HG03354 (cell line): ENCODE data around the gene TMCO4.
"Not testable (repeated sequence)": the region's sequence is repeated elsewhere in the genome, so short reads cannot be mapped to it uniquely, and the experiment has no call there.

Experiments
- ATAC-seq: cut with Tn5 transposase; IDR thresholded peaks from one replicate; pipeline ENCODE4 v1.9.1; 2021; ENCODE audit warnings: mild to moderate bottlenecking; ENCODE audit not compliant: unreplicated experiment, poor library complexity, severe bottlenecking

Gene TMCO4

GRCh38 chr1:19799230-19800075, at the start of gene TMCO4:
TSS of gene TMCO4 (minus strand) at chr1:19799916. CDS start at chr1:19780758, 19,158 bp downstream.
- ATAC-seq, result peak; percentile 63

GRCh38 chr1:19849307-19849706, 49.6 kb upstream of the TMCO4 start:
- not testable (repeated sequence) for ATAC-seq

DNA sequence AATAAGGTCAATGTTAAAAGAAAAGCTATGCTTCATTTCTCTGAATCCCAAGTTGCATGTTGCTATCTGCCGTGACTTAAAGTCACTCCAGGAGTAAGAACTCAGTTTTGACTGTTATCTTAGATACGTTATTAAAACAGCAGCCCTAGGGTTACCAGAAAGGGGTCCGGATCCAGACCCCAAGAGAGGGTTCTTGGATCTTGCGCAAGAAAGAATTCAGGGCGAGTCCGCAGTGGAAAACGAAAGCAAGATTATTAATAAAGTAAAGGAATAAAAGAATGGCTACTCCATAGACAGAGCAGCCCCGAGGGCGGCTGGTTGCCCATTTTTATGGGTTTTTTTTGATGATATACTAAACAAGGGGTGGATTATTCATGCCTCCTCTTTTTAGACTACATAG, 47.6 kb upstream of the TMCO4 start:
- ATAC-seq, result not testable (repeated sequence)

DNA sequence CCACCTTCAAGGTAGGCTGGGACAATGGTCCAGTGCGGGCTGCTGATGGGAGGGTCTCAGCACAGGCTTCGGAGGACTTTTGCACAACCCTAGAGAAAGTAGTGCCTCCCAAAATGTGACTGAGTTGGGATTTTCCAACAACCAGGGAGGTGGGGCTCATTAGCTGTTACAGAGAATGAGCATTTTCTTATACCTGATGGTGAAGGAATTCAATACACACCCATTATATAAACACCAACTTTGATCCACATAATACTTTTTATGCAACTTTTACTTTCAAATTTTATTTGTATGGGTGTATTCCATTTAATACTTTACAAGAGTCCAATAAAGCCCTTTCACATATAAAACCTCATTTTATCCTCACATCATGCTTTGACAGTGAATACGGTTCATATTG, 46.6 kb upstream of the TMCO4 start:
- no peak for ATAC-seq

GRCh38 chr1:19845555-19845954, 45.8 kb upstream of the TMCO4 start:
- ATAC-seq, result no peak

DNA sequence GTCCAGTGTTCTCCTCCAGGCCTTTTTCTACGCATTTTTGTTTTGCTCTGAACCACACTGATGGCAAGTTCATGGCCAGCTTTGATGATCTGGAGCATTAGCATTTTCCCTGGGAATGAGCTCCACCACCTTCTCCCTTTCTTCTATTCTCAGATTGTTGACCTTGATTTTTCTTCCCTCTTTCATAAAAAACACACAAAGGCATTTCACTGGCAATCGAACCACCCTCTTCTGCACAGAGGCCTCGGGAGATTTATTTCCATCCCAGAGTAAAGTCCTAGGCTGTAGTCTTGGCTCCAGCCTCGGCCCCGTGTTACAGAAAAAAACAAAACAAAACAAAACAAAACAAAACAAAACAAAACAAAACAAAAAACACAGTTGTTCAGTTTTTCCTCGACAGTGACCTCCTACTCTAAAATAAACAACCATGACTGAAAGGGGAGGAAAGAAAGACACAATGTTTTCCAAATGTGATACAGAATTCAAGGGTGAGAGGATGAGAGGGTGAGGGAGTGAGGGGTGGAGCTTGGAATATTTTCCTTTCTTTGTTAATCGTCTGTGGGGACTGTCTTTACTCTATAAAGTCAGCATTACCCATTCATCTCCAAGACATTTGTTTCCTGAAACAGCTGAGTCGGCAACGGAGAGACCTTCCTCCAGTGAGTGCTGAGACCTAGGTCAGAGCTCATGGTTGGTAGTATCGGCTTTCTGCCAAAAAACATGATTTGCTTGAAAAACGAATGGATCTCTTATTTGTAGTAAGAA, 45.2 kb upstream of the TMCO4 start:
- no peak for ATAC-seq

- ATAC-seq, result no peak
These were observed 40.5 kb upstream of the TMCO4 start for GRCh38 chr1:19840228-19840627.

DNA sequence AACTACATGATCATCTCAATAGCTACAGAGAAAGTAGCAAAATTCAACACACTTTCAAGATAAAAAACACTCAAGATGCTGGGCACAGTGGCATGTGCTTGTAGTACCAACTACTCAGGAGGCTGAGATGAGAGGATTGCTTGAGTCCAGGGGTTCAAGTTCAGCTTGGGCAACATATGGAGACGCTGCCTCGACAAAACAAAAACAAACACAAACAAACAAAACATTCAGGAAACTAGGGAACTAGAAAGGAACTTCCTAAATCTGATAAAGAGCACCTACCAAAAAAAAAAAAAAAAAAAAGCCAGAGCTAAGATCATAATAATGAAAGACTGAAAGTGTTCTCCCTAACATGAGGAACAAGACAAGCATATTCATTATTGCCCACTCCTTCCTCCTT, 38.1 kb upstream of the TMCO4 start:
- ATAC-seq, result no peak

- ATAC-seq, result no peak
These were observed 35.9 kb upstream of the TMCO4 start for GRCh38 chr1:19835578-19835977.

GRCh38 chr1:19831441-19831840, 31.7 kb upstream of the TMCO4 start:
- no peak for ATAC-seq

DNA sequence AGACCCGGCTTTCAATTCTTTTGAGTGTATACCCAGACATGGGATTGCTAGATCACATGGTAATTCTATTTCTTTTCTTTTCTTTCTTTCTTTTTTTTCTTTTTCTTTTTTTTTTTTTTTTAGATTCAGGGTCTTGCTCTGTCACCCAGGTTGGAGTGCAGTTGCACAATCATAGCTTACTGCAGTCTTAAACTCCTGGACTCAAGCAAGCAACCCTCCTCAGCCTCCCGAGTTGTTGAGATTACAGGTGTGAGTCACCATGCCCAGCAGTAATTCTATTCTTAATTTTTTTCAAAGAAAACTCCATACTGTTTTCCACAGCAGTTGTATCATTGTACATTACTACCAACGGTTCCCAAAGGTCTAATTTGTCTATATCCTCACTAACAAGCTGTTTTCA, 28.8 kb upstream of the TMCO4 start:
- ATAC-seq, result no peak

DNA sequence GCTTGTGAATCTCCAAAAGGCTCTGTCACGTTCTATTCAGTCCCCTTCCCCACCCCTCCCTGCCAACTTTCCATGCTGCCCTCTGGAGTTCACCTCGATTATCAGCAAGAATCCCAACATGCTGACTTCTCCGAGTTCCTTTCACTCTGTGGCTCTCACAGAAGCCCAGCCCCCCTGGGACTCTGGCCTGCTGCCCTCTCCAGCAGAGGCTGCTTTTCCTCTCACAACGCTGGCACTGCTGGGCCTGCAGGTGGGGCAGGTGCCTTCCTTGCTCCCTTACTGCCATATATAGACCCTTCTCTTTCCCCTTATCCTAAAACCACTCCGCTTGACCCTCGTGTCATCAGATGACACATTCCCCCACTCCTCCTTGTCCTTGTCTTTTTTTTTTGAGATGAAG, 25.6 kb upstream of the TMCO4 start:
- no peak for ATAC-seq

DNA sequence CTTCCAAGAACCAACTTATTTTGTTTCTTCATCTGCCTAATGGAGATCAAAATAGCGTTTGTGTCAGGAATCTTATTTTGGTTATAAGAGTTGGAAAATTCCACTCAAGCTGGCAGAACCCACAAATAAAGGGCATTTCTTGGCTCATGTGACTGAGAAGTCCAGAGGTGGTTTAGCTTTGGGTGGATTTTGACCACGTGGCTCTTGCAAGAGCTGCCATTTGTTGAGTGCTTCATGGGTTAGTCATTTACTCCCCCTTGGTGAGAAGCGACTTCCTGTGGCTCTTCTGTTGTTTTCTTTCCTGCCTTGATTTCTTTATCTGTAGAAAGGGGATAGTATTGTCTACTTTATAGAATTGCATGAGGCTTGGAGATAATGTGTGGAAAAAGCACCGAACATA, 24.8 kb upstream of the TMCO4 start:
- no peak for ATAC-seq

GRCh38 chr1:19824036-19824435, 24.3 kb upstream of the TMCO4 start:
- ATAC-seq, result no peak

DNA sequence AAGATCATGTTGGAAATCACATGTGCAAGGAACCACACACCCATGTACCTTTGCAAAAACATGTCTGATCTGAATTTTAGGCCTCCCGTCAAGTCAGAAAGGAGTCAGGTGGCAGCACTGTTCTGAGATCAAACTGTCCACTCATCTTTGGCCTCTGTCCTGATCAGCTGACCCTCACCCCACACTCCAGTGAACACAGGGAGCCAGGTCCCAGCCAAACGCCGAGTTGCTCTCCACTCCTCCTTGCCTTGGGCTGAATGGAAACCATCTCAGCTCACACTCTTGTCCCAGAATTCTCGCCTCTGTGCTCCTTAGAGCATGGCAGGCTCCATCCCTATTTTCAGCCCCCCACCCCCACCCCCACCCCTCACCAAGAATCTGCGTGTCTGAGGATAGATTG, 20.0 kb upstream of the TMCO4 start:
- ATAC-seq, result no peak

DNA sequence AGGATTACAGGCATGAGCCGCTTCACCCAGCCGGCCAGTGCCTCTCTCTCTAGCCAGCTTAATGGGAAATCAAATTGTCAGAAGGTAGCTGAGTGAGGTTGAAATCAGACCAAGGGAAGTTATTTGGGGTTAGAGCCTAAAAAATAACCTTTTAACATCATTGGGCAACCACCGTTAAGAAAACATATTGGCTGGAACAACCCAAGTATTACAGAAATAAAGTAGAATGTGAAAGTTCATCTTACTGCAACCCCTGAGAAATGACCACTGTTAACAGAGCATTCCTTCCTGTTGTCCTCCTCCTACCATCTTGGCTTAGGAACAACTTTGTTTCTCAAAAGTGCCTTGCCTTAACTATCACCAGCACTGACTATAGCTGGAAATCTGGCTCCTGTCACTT, 18.6 kb upstream of the TMCO4 start:
- no peak for ATAC-seq

DNA sequence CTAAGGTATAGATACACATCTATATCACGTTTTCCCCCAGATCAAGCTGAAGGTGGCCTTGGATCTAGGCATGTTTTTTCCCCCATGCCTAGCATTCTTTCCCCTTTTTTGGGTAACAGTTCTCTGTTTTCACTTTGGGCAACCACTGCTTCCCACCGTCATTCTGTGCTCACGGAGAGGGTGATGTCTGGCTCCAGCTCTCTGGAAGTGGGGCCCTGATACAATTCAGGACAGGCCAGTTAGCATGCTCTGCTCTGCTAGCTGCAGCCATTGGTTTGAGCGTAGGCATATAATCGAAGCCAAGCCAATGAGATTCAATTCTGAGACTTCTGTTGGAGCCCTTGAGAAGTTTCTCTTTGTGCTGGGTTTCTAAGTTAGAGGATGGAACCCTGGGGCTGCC, 17.4 kb upstream of the TMCO4 start:
- ATAC-seq, result no peak

DNA sequence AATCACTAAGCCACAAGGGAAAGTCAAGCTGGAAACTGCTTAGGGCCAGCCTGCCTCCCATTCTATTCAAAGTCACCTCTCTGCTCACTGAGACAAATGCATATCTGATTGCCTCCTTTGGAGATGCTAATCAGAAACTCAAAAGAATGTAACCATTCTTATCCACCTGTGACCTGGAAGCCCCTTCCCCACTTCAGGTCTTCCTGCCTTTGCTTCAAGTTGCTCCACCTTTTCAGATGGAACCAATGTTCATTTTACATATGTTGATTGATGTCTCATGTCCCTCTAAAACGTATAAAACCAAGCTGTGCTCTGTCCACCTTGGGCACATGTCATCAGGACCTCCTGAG, 17.0 kb upstream of the TMCO4 start:
- not testable (repeated sequence) for ATAC-seq

GRCh38 chr1:19815801-19816736, 16.4 kb upstream of the TMCO4 start:
- no peak for ATAC-seq
